ENCODE results near the gene GOLM1.

Gene GOLM1

DNA sequence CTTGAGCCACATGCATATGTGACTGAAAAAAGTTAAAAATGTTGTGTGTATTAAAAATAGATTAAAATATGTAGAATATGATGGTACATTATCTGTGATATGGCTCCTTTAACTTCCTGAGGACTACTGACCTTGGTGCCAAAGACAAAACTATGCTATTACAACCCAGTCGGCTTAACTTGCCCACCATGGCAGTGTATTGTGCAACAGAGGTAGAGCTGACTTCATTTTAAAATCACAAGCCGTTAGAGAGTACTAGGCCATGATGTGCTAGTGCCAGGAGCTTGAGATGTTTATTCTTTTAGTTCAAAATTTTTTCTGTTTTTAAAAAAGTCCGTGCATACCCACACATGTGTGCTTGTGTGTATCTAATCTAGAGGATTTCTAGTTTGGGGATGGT lies 112.1 kb downstream of the GOLM1 start:
- no peak for DNase-seq (ENCODE audit: low read depth in 2 of 3, low spot score in 1 of 3)

DNA sequence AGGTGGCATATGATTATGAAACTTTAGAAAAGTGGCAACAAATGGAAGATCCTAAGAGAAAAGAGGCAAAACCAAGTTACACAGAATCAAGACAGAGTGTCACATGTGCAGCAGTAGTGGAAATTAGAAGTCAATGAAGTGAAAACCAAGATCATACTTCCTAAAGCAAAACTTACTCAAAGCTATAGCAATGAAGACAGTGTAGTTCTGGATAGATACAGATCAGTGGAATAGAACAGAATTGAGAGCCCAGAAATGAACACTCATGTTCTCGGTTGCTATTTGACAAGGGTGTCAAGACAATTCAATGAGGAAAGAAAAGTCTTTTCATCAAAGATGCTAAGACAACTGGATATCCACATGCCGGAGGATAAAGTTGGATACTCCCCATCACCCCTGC lies 114.9 kb downstream of the GOLM1 start:
- DNase-seq (ENCODE audit: low read depth in 2 of 3, low spot score in 1 of 3), result no peak

DNA sequence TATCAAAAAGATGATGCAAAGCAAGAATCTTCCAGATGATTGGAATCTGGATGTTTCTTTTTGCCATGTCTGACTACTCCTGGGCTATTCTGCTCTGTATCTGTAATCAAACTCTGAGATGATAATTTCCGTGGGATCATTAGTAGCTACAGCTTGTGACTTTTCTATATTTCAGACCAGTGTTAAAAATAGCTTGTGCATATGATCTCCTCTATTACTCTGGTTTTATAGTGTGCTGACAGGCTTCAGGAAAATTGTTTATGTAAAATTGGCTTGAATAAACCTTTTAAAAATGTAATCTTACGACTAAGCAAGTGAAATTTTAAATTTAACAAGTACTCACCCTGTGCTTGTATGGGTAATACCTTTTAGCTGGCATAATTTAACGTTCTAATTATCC lies 118.0 kb downstream of the GOLM1 start:
- DNase-seq (ENCODE audit: low read depth in 2 of 3, low spot score in 1 of 3), result no peak

DNA sequence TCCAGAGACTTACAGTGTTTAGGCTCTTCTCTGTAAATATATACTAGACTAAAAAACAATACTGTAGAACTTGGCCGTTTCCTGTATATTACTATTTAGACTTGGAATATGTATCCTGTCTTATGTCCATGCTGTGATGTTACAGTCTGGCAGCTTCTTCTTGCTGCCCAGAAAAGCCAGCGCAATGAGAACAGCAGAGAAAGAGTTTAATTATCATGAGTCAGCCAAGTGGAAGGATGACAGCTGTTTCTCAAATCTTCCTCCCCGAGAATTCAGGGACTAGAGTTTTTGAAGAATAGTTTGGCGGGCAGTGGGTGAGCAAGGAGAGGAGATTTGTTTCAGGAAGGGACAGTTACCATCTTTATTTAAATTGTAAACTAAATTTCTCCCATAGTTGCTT lies 120.9 kb downstream of the GOLM1 start:
- no peak for DNase-seq (ENCODE audit: low read depth in 2 of 3, low spot score in 1 of 3)
